ENCODE measurements around the gene NHERF2.

The NHERF2 gene

DNA sequence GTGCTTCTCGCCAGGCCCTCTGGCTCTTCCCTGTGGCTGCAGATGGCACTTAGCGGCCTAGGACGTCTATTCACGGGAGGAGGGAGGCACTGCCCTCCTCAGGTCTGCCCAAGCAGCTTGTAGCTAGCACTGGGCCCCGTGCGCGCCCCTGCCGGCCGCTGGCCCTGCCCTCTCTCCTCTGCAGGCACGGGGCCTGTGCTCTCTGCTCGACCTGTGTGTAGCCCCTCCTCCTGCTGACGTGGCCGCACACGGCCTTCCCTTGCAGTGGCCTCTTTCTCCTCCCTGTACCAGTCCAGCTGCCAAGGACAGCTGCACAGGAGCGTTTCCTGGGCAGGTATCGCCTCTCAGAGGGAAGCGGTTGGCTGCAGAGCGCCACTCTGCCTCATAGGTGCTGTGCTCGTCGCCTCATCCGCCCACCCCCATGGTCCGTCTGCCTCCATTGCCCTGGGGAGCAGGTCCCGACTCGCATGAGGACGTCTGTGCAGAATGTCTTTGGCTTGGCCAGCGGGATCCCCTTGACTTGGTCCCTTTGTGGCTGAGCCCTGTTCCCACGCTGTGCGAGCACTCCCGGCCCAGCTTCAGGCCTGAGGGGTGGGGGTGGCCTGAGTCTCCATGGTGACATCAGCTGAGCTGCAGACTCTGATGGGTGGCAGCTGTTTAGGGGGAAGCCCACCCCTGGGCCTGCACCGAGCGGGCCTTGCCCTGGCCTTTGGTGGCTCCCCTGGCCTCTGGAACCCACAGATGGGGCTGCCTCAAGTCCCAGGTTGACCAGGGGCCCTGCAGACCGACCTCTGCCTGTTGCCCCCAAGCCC, 55.7 kb downstream of the NHERF2 start:
- Histone ChIP-seq H2AFZ (ENCODE audit: low read length) (no peak overlapping the region), H3K9me3 (ENCODE audit: insufficient read depth, low read depth, low read length) (no peaks in the 10 kb centered on the region), H3K79me2 (ENCODE audit: insufficient read depth, low read length) (no peaks in the 10 kb centered on the region), H3K4me3 (ENCODE audit: low read length, poor library complexity, severe bottlenecking) (no peak overlapping the region), H4K20me1 (ENCODE audit: insufficient read depth, low read length, poor library complexity, severe bottlenecking) (no peaks in the 10 kb centered on the region), H3K4me1 (ENCODE audit: insufficient read depth, low read length, poor library complexity, severe bottlenecking) (no peaks in the 10 kb centered on the region), H3K27me3 (ENCODE audit: insufficient read depth, low read length, poor library complexity, severe bottlenecking) (no peaks in the 10 kb centered on the region), H3K36me3 (ENCODE audit: insufficient read depth, low read length) (no peaks in the 10 kb centered on the region), H3F3A (ENCODE audit: low read depth) (no peaks in the 10 kb centered on the region), H3K9me2 (replicated peaks; ENCODE audit: low read depth, low read length) (no peaks in the 10 kb centered on the region), H3K9ac (ENCODE audit: low read depth, low read length, poor library complexity, severe bottlenecking) (no peak overlapping the region), H3K4me2 (ENCODE audit: low read depth, low read length, poor library complexity, severe bottlenecking) (no peak overlapping the region)
- TF ChIP-seq EZH2phosphoT487 (IDR thresholded peaks at IDR 0.05; ENCODE audit: borderline replicate concordance) (no peak), CTCF (conservative IDR thresholded peaks at IDR 0.05; ENCODE audit: low read length) (no peak)

- Histone ChIP-seq H2AFZ (ENCODE audit: low read length) (no peak overlapping the region), H3K27me3 (ENCODE audit: insufficient read depth, low read length, poor library complexity, severe bottlenecking) (no peaks in the 10 kb centered on the region), H3K36me3 (ENCODE audit: insufficient read depth, low read length) (no peaks in the 10 kb centered on the region), H3K4me2 (ENCODE audit: low read depth, low read length, poor library complexity, severe bottlenecking) (no peak overlapping the region), H3K4me3 (ENCODE audit: low read length, poor library complexity, severe bottlenecking) (no peak overlapping the region), H4K20me1 (ENCODE audit: insufficient read depth, low read length, poor library complexity, severe bottlenecking) (no peaks in the 10 kb centered on the region), H3K4me1 (ENCODE audit: insufficient read depth, low read length, poor library complexity, severe bottlenecking) (no peaks in the 10 kb centered on the region), H3K9me2 (replicated peaks; ENCODE audit: low read depth, low read length) (no peaks in the 10 kb centered on the region), H3K9ac (ENCODE audit: low read depth, low read length, poor library complexity, severe bottlenecking) (no peak overlapping the region), H3K9me3 (ENCODE audit: insufficient read depth, low read depth, low read length) (no peaks in the 10 kb centered on the region), H3F3A (ENCODE audit: low read depth) (no peaks in the 10 kb centered on the region), H3K79me2 (ENCODE audit: insufficient read depth, low read length) (no peaks in the 10 kb centered on the region)
- TF ChIP-seq EZH2phosphoT487 (IDR thresholded peaks at IDR 0.05; ENCODE audit: borderline replicate concordance) (no peak), CTCF (conservative IDR thresholded peaks at IDR 0.05; ENCODE audit: low read length) (no peak)
Measured at GRCh38 chr16:2082983-2083364, 56.3 kb downstream of the NHERF2 start.

DNA sequence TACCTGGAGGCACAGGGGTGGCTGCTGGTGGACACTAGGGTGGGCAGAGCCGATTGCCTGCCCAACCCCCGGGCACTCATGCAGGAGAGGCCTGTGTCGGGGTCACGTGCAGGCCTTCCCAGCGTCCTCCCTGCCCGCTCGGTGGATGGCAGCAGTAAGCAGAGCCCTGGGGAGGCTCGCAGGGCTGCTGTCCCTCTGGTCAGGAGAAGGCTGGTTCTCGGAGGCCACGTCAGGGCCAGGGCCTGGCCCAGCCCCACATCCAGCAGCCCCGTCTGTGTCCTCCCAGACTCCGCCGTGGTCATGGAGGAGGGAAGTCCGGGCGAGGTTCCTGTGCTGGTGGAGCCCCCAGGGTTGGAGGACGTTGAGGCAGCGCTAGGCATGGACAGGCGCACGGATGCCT, 56.7 kb downstream of the NHERF2 start:
- no peak overlapping the region for H2AFZ ChIP-seq (ENCODE audit: low read length)
- no peaks in the 10 kb centered on the region for H3K9me2 ChIP-seq (replicated peaks; ENCODE audit: low read depth, low read length)
- H3K4me1 ChIP-seq (ENCODE audit: insufficient read depth, low read length, poor library complexity, severe bottlenecking) = no peaks in the 10 kb centered on the region
- H4K20me1 ChIP-seq (ENCODE audit: insufficient read depth, low read length, poor library complexity, severe bottlenecking) = no peaks in the 10 kb centered on the region
- H3K36me3 ChIP-seq (ENCODE audit: insufficient read depth, low read length) = no peaks in the 10 kb centered on the region
- H3K4me3 ChIP-seq (ENCODE audit: low read length, poor library complexity, severe bottlenecking) = no peak overlapping the region
- no peak overlapping the region for H3K4me2 ChIP-seq (ENCODE audit: low read depth, low read length, poor library complexity, severe bottlenecking)
- H3K9me3 ChIP-seq (ENCODE audit: insufficient read depth, low read depth, low read length) = no peaks in the 10 kb centered on the region
- no peaks in the 10 kb centered on the region for H3F3A ChIP-seq (ENCODE audit: low read depth)
- no peaks in the 10 kb centered on the region for H3K79me2 ChIP-seq (ENCODE audit: insufficient read depth, low read length)
- no peak overlapping the region for H3K9ac ChIP-seq (ENCODE audit: low read depth, low read length, poor library complexity, severe bottlenecking)
- TF ChIP-seq CTCF (conservative IDR thresholded peaks at IDR 0.05; ENCODE audit: low read length) (no peak), EZH2phosphoT487 (IDR thresholded peaks at IDR 0.05; ENCODE audit: borderline replicate concordance) (no peak)
- no peaks in the 10 kb centered on the region for H3K27me3 ChIP-seq (ENCODE audit: insufficient read depth, low read length, poor library complexity, severe bottlenecking)

Measured in Loucy (cell line).